ENCODE data around the gene STOML2. TPM values are rescaled to one million over a fixed set of nuclear protein-coding genes. Genes with fewer than 3 reads are reported as not detected.

The STOML2 gene
- total and polyA plus RNA-seq, 9 of the 15 experiments (the other 6 are each of a cell fraction or from before 2014, with no cell fraction given), result 110 to 220 (median 174) TPM

- TF ChIP-seq NR1H2 (CRISPR knock-in tag; IDR thresholded peaks at IDR 0.05) (no peak), ZNF699 (CRISPR knock-in tag; IDR thresholded peaks at IDR 0.05; ENCODE audit: insufficient replicate concordance) (no peak), TOE1 (IDR thresholded peaks at IDR 0.05; ENCODE audit: borderline replicate concordance) (0 out of 2 replicates have a peak, but pooled peaks have one; percentile 45), TOE1 (CRISPR knock-in tag; IDR thresholded peaks at IDR 0.05; ENCODE audit: borderline replicate concordance, low read depth) (no peak), SMAD2 (IDR thresholded peaks at IDR 0.05; ENCODE audit: low read depth, low read length) (no peak), DMBX1 (CRISPR knock-in tag; IDR thresholded peaks at IDR 0.05; ENCODE audit: borderline replicate concordance) (peak; percentile 60; the same call in 1 of the 2 replicates), ZNF318 (IDR thresholded peaks at IDR 0.05; ENCODE audit: borderline replicate concordance in 1 of 2, low read depth in 1 of 2) (0 out of 4 replicates have a peak, but pooled peaks of 1 of the 2 experiments have one; percentile 61), CHD1 (IDR thresholded peaks at IDR 0.05; ENCODE audit: low read length) (no peak), EP300 (IDR thresholded peaks at IDR 0.05; ENCODE audit: low read length) (peak; percentile 93), MTF1 (CRISPR knock-in tag; IDR thresholded peaks at IDR 0.05; ENCODE audit: borderline replicate concordance) (no peak), CCAR2 (IDR thresholded peaks at IDR 0.05; ENCODE audit: low read depth, low read length) (no peak), E2F8 (IDR thresholded peaks at IDR 0.05; ENCODE audit: low read depth, partially characterized antibody) (peak; percentile 26), ZNF639 (CRISPR knock-in tag; conservative IDR thresholded peaks at IDR 0.05 in 1 of 2, IDR thresholded peaks at IDR 0.05 in 1 of 2) (peak in 1 of 2 experiments; percentile 64; a peak in 2 of 4 replicates), ZNF76 (CRISPR knock-in tag; IDR thresholded peaks at IDR 0.05; ENCODE audit: borderline replicate concordance) (no peak)
Measured at GRCh38 chr9:35108946-35109575, 6.1 kb upstream of the STOML2 start (continued).
